Activated CD4-positive, alpha-beta T cell treated with anti-CD3 and anti-CD28 coated beads for 4 hours (primary cell): ENCODE data around the gene OXCT2.

ENCODE experiments used
- DNase-seq, 2 donors: peaks; one replicate each; pipeline ENCODE4 v3.0.0-alpha.2; 2020

Gene OXCT2

GRCh38 chr1:39761557-39762260, 9.4 kb downstream of the OXCT2 start:
- DNase-seq = no peak

- no peak for DNase-seq
Measured at GRCh38 chr1:39761016-39761415, 10.1 kb downstream of the OXCT2 start.

DNA sequence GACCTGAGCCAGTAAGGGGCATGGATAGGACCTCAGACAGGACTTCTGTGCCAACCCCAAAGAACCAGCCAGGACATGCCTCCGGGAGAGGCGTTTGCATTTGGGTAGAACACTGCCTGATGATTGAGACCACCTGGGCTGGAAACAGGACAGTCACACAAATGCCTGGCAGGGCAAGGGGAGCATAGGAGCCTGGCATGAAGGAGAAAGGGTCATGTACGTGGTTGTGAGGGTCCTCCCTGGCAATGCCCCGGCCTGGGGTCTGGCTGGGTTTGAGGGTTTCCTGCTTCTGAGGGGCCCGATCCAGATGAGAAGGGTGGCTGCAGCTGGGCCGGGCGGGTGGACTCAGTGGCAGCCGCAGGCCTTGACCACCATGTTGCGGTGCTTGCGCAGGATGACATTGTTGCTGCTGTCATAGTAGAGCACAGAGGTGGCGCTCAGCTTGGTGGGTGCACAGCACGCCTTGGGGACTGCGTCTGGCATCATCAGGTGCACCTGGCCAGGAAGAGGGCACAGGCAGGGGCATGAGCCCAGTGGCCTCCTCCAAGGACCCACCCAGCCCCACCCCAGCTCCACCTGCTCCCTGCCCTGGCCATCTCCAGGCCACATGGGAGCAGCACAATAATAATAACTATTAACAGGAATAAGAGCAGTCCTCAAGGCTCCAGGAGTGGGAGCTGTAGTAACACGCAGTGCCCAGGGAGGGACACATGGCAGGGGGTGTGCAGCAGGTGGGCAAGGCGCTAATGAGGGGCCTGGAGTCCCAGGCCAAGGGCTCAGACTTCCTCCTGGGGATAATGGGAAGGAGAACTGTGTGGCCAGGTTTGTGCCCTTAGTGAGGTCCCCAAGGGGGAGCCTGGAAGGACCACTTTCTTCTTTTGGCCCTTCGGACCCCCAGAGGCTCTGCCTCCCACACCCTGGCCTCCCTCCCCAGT, 10.8 kb downstream of the OXCT2 start:
- DNase-seq = no peak

GRCh38 chr1:39759436-39759726, 11.8 kb downstream of the OXCT2 start:
- no peak for DNase-seq

- DNase-seq = no peak
Measured at GRCh38 chr1:39758556-39759435, 12.4 kb downstream of the OXCT2 start.

GRCh38 chr1:39757501-39757900, 13.6 kb downstream of the OXCT2 start:
- no peak for DNase-seq

- DNase-seq = no peak
Measured at GRCh38 chr1:39755965-39756659, 15.0 kb downstream of the OXCT2 start.

GRCh38 chr1:39754906-39755504, 16.1 kb downstream of the OXCT2 start:
- DNase-seq = no peak

- no peak for DNase-seq
Measured at GRCh38 chr1:39754026-39754570, 17.1 kb downstream of the OXCT2 start.

DNA sequence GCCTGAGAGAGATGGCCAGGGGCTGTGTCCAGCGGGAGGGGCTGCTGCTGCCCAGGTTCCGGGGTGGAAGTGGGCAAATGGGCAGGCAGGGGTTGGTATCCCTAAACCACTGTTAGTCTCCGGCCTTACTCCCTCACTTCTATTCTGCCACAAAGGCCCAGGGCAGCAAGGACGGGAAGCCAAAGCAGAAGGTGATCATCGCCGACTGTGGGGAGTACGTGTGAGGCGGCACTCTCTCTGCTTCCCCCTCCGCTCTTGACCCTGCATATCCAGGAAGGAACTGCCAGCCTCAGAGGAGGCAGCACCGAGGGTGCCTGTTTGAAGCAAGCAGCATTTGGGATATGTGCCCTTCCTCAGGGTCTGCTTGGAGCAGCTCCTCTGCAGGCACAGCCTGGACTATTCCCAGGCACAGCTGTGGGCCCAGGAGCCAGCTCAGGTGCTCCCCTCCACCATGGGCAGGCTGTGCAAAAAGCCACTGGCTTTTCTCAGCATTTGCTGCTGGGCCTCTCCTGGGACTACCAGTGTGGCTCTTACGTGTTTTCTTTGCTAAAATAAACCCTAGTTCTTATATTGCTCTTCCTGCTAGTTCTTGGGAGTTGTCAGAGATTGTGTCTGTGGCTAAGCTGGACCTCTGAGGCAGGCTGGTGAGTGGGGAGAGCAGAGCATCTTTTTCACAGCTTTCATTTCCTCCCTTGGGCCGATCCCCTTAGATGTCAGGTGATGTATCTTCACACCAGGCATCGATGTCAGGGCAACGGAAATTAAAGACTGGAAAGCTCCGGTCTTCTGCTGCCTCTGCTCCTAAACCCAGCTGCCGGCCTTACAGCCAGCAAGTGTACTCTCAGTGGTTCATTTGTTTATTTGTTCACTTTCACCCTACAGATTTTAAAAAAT, 17.8 kb downstream of the OXCT2 start:
- no peak for DNase-seq

DNA sequence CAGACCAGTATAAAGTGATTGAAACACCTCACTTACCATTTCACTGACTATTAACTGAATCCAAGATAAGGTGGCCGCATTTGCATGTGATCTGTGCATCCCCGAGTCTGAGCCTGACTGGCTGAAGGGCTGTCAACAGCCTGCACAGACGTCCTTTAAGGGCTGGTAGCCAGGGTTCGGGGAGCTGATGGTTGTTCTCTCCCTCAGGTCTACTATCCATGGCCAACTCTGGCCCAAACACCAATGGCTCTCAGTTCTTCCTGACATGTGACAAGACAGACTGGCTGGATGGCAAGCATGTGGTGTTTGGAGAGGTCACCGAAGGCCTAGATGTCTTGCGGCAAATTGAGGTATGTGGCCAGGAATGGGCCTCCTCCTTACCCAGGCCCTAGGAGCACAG, 18.4 kb downstream of the OXCT2 start:
- no peak for DNase-seq

DNA sequence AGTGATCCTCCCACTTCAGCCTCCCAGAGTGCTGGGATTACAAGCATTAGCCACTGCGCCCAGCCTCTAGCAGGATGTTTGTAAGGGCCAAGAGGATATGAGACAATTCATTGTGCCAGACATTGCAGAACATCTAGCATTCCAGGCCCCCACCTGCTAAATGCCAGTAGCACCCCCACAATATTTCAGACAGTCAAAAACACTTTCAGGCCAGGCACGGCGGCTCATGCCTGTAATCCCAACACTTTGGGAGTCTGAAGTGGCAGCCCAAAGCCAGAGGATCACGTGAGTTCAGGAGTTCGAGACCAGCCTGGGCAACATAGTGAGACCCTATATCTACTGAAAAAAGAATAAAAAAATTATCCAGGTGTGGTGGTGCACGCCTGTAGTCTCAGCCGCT, 19.6 kb downstream of the OXCT2 start:
- DNase-seq = no peak

- no peak for DNase-seq
Measured at GRCh38 chr1:39745016-39745670, 26.0 kb downstream of the OXCT2 start.

DNA sequence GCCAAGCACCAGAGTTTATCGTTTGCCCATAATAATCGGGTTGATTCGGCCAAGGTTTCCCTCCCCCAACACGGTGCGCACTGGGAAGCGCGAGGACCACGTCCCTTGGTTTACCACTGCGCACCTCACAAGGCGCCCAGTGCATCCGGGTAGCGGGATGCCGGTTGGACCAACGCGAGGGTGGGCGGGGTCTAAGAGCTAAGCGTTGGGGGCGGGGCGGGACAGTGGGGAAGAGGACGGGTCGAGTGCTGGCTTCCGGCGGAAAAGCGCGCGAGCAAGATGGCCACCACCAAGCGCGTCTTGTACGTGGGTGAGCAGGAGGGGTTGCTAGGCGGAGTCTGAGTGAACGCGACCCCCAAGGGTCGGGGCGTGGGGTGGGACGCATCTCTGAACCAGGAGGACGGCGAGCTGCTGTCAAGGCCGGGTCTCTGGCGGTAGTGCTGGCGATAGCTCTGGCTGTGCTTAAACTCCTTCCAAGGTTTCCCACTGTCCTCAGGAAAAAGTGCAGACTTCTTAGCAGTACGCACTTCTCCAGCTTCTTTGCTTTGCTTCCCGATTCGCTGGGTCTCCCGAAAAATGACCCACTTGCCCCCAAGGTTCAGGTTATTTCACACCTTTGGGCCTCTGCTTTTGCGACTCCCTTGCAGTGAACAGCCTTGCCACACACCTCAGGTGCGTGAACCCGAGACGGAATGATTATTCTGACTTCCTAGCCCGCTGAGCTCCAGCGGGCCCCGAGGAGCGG, 32.4 kb downstream of the OXCT2 start, which contains the start of gene PPIE:
TSS of gene PPIE (plus strand) at position 261 of the 745 bp plus-strand sequence. CDS start at position 280, 19 bp downstream.
- DNase-seq = peak; percentile 97 to 98

- DNase-seq = no peak
Measured at GRCh38 chr1:39737546-39738169, 33.5 kb downstream of the OXCT2 start.

- no peak for DNase-seq
Measured at GRCh38 chr1:39735731-39736130, 35.4 kb downstream of the OXCT2 start.

DNA sequence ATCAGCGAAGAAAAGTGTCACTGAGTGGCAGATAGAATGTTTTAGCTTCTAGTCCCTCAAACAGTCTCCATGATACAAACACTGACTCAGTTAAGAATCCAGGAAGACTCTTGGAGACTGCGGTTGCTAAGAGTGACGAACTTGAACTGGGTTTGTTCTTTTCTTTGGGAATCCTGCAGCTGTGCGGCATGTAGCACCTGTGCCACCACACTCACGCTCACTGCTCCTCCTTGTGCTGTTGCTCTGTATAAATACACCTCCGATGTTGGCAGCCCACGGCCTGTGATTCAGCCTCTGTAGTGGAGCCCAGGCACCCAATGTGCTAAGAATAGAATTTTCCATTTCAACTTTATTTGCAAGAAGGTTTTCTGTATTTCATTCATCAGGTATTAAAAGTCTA, 38.0 kb downstream of the OXCT2 start:
- DNase-seq = no peak

- no peak for DNase-seq
Measured at GRCh38 chr1:39732730-39733129, 38.4 kb downstream of the OXCT2 start.

DNA sequence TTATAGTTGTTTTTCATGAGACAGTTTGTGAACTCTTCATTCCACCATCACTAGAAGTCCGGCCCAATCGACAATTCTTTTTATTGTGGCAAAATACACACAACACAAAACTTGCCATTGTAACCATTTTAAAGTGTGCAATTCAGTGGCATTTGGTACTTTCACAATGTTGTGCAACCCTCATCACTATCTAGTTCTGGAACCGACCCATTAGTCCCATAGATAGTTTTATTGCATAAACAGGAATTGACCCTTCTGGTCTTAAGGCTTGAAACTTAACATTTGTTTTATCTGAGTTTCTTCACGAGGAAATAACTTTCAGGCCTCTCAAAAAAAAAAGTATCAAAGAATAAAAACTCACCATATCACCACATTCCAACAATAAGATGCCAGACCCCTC, 41.3 kb downstream of the OXCT2 start:
- DNase-seq = no peak
